ENCODE measurements around the gene RGS7.
A peak's percentile ranks its signal among the peaks of the same experiment; 100 is the strongest.
"Not testable (repeated sequence)": the region's sequence is repeated elsewhere in the genome, so short reads cannot be mapped to it uniquely, and the experiment has no call there.

RGS7 gene

DNA sequence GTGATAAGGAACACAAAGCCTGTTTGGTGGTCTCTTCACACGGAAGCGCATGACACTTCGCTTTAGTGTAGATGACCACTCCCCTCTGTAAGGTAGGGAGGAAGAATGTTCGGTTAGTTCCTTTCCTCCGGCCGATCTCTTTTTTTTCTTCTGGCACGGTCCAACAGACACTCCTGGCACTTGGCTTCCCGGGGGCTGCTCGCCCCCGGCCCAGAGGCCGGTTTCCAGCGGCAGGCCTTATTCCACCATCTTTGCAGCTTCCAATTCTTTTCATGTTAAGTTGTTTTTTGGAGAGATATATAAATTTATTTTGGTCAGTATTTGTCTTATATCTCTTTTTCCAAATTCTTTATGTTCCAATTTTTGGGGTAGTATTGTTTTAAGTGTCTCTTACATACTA is 593.2 kb downstream of the RGS7 start:
- DNase-seq = no peak

DNA sequence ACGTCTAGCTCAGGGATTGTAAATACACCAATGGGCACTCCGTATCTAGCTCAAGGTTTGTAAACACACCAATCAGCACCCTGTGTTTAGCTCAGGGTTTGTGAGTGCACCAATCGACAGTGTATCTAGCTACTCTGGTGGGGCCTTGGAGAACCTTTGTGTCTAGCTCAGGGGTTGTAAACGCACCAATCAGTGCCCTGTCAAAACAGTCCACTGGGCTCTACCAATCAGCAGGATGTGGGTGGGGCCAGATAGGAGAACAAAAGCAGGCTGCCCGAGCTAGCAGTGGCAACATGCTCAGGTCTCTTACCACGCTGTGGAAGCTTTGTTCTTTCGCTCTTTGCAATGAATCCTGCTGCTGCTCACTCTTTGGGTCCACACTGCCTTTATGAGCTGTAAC is 593.9 kb downstream of the RGS7 start:
- not testable (repeated sequence) for DNase-seq

DNA sequence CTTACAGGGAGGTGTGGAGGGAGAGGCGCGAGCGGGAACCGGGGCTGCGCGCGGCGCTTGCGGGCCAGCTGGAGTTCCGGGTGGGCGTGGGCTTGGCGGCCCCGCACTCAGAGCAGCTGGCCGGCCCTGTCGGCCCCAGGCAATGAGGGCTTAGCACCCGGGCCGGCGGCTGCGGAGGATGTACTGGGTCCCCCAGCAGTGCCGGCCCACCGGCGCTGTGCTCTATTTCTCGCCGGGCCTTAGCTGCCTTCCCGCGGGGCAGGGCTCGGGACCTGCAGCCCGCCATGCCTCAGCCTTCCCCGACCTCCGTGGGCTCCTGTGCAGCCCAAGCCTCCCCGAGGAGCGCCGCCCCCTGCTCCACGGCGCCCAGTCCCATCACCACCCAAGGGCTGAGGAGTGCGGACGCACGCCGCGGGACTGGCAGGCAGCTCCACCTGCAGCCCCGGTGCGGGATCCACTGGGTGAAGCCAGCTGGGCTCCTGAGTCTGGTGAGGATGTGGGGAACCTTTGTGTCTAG is 594.5 kb downstream of the RGS7 start:
- not testable (repeated sequence) for DNase-seq

DNA sequence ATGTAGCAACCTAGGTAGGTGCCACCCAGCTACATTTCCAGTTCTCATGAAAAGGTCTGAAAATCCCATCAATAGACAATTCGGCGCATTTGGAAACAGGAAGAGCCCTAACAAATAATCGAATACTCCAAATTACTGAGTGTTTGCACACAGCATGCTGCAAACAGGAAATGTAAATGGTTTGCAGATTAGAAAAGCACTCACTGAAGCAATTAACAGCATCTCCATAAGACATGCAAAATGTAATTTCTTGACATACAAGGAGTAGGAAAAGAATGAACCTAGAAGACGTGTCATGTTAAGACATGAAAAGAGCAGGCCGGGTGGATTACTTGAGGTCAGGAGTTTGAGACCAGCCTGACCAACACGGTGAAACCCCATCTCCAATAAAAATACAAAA is 598.2 kb downstream of the RGS7 start:
- DNase-seq = not testable (repeated sequence)

DNA sequence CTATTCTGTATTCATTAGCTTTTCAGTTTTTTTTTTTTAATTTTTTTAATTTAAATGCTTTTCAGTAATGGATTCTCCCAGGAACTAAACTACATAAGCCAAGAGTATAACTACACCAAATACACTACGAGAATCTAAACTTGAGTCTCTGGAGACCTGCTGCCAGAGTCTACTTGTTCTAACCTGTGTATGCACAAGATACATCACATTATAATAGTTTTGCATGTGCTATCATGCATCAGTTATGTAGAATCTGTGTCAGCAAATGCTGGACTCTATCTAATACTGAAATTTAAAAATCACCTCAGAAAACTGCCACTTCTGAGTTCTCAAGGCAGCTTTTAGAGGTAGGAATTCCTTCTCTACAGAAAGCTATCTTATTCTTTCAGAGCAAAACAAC is 598.7 kb downstream of the RGS7 start:
- no peak for DNase-seq

DNA sequence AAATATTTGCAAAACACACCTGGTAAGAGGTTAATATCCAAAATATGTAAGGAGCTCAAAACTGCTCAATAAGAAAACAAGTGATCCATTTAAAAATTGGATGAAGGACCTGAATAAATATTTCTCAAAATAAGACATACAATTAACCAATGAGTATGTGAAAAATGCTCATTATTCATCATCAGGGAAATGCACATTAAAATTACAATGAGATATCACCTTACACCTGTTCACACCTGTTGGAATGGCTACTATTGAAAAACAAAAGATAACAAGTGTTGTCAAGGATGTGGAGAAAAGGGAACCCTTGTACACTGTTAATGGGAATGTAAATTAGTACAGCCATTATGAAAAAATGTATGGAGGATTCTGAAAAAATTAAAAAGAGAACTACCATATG is 609.1 kb downstream of the RGS7 start:
- no peak for DNase-seq

DNA sequence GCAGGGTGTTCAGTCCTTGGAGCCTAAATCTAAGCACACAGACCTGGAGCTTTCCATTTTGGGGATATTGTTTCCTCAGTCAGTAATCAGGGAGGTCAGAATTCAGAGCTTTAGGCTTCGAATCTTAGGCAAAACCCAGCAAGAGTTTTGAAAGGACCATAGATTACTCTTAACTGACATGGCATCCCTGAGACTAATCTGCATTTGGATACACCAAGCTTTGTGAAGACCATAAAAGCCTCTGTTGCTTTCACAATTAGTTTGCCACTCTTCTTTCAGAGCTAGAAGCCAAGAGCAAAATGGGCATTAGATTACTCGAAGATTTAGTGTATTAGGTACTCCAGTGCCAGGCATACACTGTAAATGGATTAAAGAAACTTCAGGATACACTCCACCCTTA is 613.3 kb downstream of the RGS7 start:
- DNase-seq = no peak

DNA sequence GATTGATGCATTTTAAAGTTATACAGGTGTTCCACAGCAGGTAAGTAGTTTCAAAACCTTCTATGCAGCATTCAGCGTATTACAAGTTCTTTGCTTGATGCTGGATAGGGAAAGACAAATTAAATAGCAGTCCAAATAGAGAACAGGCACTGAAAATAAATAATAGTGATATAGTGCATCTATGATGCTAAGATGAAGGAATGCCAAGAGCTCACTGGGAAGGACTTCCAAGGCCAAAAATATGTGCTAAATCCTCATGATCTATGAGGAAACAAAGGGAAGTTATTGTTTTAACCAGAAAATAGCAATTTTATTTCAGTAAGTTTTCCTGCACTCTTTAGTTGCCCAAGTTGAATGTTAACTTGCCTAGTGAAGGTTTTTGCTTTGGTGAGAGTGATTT is 617.3 kb downstream of the RGS7 start:
- no peak for DNase-seq

DNA sequence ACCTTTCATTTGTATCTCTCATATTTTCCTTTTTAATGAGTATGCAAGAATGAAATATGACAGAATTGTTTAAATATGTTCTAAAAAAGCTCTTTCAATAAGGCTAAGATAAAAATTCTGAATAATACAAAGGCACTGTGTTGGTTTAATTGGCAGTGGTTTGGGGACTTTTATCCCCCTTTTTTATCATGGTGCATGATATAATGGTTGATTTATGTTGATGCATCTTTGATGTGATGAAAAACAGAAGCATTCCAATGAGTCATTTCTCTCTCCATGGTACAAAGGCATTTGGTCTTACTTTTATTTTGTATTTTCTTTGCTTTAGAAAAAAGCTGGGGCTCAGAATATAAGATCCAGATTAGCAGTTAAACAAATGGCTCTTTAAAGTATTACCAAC is 617.9 kb downstream of the RGS7 start:
- no peak for DNase-seq

DNA sequence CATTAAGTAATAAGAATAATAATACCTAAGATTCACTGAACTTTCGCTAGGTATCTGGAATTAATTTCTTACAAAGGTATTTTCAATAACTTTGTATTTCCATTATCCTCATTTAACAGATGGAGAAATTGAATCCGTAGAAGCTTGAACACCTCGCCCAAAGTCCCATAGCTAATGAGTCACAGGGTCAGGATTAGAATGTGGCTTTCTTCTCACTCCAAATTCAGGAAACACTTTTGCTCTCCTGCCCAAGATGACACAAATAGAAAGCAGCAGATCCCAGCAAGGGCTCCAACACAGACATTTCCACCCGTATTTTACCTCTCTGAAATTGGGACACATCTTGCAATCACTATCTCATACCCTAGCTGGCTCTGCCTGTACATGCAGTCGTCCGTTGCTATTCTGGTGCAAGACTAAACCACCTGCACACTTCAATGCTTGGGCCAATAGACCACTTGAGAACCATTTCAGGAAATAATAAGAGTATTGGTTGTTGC is 619.2 kb downstream of the RGS7 start:
- no peak for DNase-seq

DNA sequence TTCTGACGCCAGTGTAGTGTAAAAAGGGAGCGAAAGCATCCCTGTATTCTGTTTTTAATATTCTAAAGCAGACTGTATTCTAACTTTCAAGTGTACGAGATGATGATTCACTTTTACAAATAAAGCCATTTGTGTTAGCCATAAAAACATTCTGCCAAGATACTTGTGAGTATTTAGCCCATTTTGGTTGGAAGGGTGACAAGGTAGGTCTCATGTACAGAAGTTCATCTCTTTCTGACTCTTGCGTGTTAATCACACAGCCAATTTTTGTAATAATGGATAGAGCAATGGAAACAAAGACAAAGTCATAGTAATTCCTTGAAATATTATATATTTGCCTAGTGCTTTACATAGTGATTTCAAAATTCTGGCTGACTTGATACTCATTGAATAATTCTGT is 619.7 kb downstream of the RGS7 start:
- DNase-seq = no peak

DNA sequence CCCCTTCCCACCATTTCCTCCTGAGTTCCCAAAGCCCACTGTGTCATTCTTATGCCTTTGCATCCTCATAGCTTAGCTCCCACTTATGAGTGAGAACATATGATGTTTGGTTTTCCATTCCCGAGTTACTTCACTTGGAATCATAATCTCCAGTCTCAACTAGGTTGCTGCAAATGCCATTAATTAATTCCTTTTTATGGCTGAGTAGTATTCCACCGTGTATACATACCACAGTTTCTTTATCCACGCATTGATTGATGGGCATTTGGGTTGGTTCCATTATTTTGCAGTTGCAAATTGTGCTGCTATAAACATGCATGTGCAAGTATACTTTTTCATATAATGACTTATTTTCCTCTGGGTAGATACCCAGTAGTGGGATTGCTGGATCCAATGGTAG is 622.3 kb downstream of the RGS7 start:
- DNase-seq = not testable (repeated sequence)

DNA sequence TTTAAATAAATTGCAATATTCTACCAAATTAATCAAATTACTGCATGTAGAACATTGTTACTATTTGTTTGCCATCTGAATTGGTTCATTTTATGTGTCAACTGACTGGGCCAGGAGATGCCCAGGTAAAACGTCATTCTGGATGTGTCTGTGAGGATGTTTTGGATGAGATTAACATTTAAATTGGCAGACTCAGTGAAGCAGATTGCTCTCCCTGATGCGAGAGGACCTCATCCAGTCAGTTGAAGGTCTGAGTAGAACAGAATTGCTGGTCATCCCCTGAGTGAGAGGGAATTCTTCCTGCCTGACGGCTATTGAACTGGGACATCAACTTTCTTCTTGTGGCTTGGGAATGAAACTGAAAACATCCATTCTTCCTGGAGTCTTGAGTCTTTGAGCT is 623.0 kb downstream of the RGS7 start:
- no peak for DNase-seq

DNA sequence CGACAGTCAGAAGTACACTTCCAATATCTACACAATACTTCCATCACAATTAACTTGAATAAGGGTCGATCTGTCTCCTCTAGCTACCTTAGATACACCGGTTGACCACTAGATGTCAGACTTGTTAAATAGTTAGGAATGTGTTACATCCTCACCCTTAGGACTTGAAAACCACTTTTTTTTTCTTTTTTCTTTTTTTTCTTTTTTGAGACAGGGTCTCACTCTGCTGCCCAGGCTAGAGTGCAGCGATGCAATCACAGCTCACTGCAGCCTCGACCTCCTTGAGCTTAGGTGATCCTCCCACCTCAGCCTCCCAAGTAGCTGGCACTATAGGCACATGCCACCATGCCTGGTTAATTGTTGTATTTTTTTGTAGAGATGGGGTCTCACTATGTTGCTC is 624.6 kb downstream of the RGS7 start:
- peak in 1 of 2 experiments; percentile 63 for DNase-seq

All from SW 1271 (cell line).